ENCODE data around the gene CDKAL1. TPM values are rescaled to one million over a fixed set of nuclear protein-coding genes. Genes with fewer than 3 reads are reported as not detected.

Gene CDKAL1
- total RNA-seq, 4 donors from 2014 or later, result 15.2 to 17.9 (median 17.1) TPM

- no peak for TF ChIP-seq CTCF (IDR thresholded peaks at IDR 0.05; ENCODE audit: low read depth)
These were observed 743.5 kb downstream of the CDKAL1 start for GRCh38 chr6:21277601-21278374.

- TF ChIP-seq CTCF (IDR thresholded peaks at IDR 0.05; ENCODE audit: low read depth), result no peak
These were observed 744.1 kb downstream of the CDKAL1 start for GRCh38 chr6:21278375-21278745.

- no peak for TF ChIP-seq CTCF (IDR thresholded peaks at IDR 0.05; ENCODE audit: low read depth)
These were observed 745.4 kb downstream of the CDKAL1 start for GRCh38 chr6:21279619-21280018.

GRCh38 chr6:21281366-21281765 lies 747.1 kb downstream of the CDKAL1 start:
- no peak for TF ChIP-seq CTCF (IDR thresholded peaks at IDR 0.05; ENCODE audit: low read depth)

Small RNA genes within 50 kb of the gene (small RNA-seq; reads per million reads assigned to genes)
- gene RF00019, result 0.49 reads per million
- not detected for gene RNU6-150P

Other genes starting within 250 kb of the CDKAL1 start
- 10 to 100 TPM in 3 of 4 donors, 1 to 10 TPM in 1; 9.4 to 15.8 (median 11.9) TPM for gene E2F3, start 132.6 kb upstream of the CDKAL1 start, total RNA-seq